ENCODE measurements around the gene CSN3. TPM values are rescaled to one million over a fixed set of nuclear protein-coding genes. Genes with fewer than 3 reads are reported as not detected.
"Not testable (repeated sequence)": the region's sequence is repeated elsewhere in the genome, so short reads cannot be mapped to it uniquely, and the experiment has no call there.

Gene CSN3
- total RNA-seq, 1 donor from 2014 or later = not detected

DNA sequence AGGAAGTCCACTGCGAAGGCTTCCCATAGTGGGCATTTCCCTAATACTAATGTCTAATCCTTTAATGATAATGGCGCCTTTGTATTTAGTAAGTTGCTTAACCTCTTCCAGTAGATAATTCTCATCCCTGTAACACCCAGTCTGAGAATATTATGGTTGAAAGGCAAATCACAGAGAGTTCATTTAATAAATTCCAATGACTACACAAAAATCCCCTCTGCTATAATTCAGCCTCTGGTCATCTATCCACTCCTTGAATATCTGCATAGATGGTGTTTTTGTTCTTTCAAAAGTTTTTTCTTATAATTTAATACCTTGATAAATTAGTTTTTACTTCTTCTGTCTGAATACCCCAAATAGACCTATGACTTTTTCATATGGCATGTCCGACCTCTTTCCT, 21.0 kb upstream of the CSN3 start:
- H3K4me1 Mint-ChIP-seq; H3K4me3 Mint-ChIP-seq; H3K27ac Mint-ChIP-seq (ENCODE audit: unreplicated experiment); H3K27me3 Mint-ChIP-seq (ENCODE audit: low read depth); DNase-seq (ENCODE audit: low read depth, low spot score); H3K9me3 Mint-ChIP-seq; H3K36me3 Mint-ChIP-seq (ENCODE audit: low read depth): not testable (repeated sequence)

- H3K4me3 Mint-ChIP-seq; DNase-seq (ENCODE audit: low read depth, low spot score); H3K4me1 Mint-ChIP-seq; H3K27me3 Mint-ChIP-seq (ENCODE audit: low read depth); H3K27ac Mint-ChIP-seq (ENCODE audit: unreplicated experiment); H3K36me3 Mint-ChIP-seq (ENCODE audit: low read depth); H3K9me3 Mint-ChIP-seq: not testable (repeated sequence)
Observed at GRCh38 chr4:70221818-70222217, 20.6 kb upstream of the CSN3 start.

DNA sequence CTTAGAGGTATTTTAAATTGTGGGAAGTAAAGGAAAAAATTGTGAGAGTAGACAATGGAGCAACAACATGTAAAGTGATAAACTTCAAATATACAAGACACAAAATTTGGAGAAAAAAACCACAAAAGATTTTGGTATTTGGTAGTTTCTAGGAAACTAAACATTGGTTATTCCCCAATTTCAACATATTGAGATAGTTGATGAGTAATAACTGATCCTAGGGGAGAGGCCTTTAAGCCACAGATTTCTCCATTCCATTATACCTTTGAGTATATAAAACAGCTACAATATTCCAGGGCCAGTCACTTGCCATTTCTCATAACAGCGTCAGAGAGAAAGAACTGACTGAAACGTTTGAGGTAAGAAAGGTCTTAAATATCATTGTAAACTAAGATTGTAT, 16.6 kb upstream of the CSN3 start, which contains the start of gene FDCSP:
TSS of gene FDCSP (plus strand) at position 301 of the 400 bp plus-strand sequence. CDS start 5,071 bp downstream, outside the sequence.
- Mint-ChIP-seq H3K36me3 (ENCODE audit: low read depth) (no peaks in the 10 kb centered on the region), H3K27ac (ENCODE audit: unreplicated experiment) (no peak within 1 kb of the TSS), H3K4me3 (no peak within 1 kb of the TSS), H3K27me3 (ENCODE audit: low read depth) (no peaks in the 10 kb centered on the region), H3K9me3 (peaks cover 2% of the 10 kb centered on the region), H3K4me1 (no peaks in the 10 kb centered on the region)
- TF ChIP-seq, protein P1, sequence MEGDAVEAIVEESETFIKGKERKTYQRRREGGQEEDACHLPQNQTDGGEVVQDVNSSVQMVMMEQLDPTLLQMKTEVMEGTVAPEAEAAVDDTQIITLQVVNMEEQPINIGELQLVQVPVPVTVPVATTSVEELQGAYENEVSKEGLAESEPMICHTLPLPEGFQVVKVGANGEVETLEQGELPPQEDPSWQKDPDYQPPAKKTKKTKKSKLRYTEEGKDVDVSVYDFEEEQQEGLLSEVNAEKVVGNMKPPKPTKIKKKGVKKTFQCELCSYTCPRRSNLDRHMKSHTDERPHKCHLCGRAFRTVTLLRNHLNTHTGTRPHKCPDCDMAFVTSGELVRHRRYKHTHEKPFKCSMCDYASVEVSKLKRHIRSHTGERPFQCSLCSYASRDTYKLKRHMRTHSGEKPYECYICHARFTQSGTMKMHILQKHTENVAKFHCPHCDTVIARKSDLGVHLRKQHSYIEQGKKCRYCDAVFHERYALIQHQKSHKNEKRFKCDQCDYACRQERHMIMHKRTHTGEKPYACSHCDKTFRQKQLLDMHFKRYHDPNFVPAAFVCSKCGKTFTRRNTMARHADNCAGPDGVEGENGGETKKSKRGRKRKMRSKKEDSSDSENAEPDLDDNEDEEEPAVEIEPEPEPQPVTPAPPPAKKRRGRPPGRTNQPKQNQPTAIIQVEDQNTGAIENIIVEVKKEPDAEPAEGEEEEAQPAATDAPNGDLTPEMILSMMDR (conservative IDR thresholded peaks at IDR 0.05) = no peak
- DNase-seq (ENCODE audit: low read depth, low spot score) = no peak

- Mint-ChIP-seq H3K36me3 (ENCODE audit: low read depth) (no peaks in the 10 kb centered on the region), H3K27ac (ENCODE audit: unreplicated experiment) (no peak overlapping the region), H3K4me3 (no peak overlapping the region), H3K4me1 (no peaks in the 10 kb centered on the region), H3K9me3 (no peaks in the 10 kb centered on the region), H3K27me3 (ENCODE audit: low read depth) (no peaks in the 10 kb centered on the region)
- DNase-seq (ENCODE audit: low read depth, low spot score) = no peak
- TF ChIP-seq, protein P1 (conservative IDR thresholded peaks at IDR 0.05) = no peak
Observed at GRCh38 chr4:70236125-70236524, 6.3 kb upstream of the CSN3 start.

DNA sequence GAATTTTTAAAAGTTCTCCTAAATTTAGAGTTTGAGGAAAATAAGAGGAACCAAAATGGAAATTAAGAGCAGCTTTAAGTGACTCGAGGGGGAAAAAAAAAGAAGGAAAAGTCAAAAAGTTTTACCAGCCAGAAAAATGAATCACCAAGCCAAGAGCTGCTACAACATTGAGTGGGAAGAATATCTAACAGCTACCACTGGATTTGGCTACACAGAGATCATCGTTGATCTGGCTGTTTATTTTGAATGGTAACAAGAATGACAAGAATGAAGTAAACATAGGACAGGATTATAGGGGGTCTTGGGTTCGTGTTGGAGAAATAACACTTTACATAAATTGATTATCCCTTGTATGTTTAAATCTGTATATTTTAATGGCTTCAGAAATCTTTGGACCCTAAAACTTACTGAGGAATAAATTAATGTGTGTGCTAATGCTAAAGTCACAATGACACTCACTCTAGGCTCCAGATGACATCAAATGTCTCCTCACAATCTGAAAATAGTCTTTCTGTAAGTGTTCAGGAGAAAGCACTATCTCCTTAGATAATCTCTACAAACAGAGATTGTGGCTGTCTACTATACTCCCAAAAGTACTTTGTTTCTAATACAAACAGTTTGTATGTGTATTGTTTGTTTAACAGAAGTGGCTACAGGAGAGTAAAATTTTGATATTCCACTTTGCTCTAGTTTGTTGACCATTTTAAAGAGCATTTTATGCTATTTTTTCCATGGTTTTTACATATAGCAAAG, 3.1 kb upstream of the CSN3 start:
- Mint-ChIP-seq H3K4me3 (no peak overlapping the region), H3K27me3 (ENCODE audit: low read depth) (no peaks in the 10 kb centered on the region), H3K4me1 (no peaks in the 10 kb centered on the region), H3K27ac (ENCODE audit: unreplicated experiment) (no peak overlapping the region), H3K36me3 (ENCODE audit: low read depth) (no peaks in the 10 kb centered on the region), H3K9me3 (peaks cover 3% of the 10 kb centered on the region)
- DNase-seq (ENCODE audit: low read depth, low spot score) = no peak
- TF ChIP-seq, protein P1 (conservative IDR thresholded peaks at IDR 0.05) = no peak

DNA sequence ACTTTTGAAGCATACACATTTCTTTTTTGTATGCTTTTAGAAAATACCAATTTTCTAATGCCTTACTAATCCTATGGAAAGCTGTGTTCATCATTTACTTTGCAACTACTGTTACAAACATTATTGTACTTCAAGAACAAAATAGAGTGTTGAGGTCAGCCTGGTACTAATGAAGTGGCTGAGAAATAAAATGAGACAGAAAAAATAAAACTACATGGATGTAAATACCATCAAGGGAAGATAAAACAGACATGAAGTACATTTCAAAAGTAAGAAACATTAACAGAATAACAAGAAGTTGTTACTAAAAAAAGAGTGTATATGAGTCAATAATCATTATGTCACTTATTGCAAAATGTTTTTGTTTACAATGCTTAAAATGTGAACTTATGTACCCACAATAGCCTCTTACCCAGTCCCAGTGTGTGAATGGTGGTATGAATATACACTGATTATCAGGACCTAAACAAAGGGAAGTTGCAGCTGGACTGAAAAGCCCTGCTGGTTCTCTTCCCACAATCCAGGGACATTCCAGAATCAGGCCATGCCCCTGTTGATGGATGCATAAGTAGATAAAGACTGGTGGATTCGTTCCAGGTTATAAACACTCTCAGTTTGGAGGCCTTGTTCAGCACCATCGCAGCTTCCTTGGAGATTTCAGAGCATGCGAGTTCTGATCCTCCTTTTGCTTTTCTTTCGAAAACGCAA, 2.4 kb upstream of the CSN3 start:
- Mint-ChIP-seq H3K9me3 (peaks cover 3% of the 10 kb centered on the region), H3K36me3 (ENCODE audit: low read depth) (no peaks in the 10 kb centered on the region), H3K4me1 (no peaks in the 10 kb centered on the region), H3K27me3 (ENCODE audit: low read depth) (no peaks in the 10 kb centered on the region), H3K4me3 (no peak overlapping the region), H3K27ac (ENCODE audit: unreplicated experiment) (no peak overlapping the region)
- DNase-seq (ENCODE audit: low read depth, low spot score) = no peak
- TF ChIP-seq, protein P1 (conservative IDR thresholded peaks at IDR 0.05) = no peak

Measured in neural crest cell (in vitro differentiated cells).